ENCODE data around the gene ARFGAP1. TPM values are rescaled to one million over a fixed set of nuclear protein-coding genes. Genes with fewer than 3 reads are reported as not detected.

ARFGAP1 gene
- total and polyA plus RNA-seq, 2 of the 8 experiments (the other 6 are each of a cell fraction or from before 2014, with no cell fraction given) = 93.7 to 100 TPM

DNA sequence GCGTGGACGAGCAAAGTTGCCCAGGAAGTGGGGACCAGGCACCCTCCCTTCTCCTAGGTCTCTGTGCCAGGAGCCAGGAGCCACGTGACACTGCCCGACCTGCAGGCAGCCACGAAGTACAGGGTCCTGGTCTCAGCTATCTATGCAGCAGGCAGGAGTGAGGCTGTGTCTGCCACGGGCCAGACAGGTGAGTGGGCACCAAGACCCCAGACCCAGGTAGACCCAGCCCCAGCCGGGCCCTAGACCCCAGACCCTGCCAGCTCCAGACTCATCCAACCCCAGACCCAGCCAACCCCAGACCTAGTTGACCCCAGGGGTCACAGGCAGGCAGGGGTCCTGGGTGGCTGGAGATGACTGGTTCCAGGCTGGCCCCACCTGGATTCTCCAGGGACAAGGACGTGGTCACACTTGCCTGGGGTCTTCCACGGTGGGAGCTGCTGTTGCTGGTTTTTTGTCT, 41.4 kb downstream of the ARFGAP1 start:
- no peaks in the 10 kb centered on the region for H3K79me1 ChIP-seq (ENCODE audit: low read depth, low read length)
- no peak overlapping the region for H3K56ac ChIP-seq (replicated peaks; ENCODE audit: insufficient read length, low read depth, low read length)
- H4K20me1 ChIP-seq (replicated peaks in 1 of 2; ENCODE audit: control insufficient read depth in 1 of 2, insufficient read depth in 2 of 2, low read length in 2 of 2) = no peaks in the 10 kb centered on the region
- H3K14ac ChIP-seq (ENCODE audit: insufficient read length) = no peak overlapping the region
- DNase-seq (ENCODE audit: low read depth in 1 of 2, low spot score in 2 of 2) (no peak), FAIRE-seq (no peak)
- H3K9ac ChIP-seq (replicated peaks in 1 of 4; ENCODE audit: extremely low read depth in 1 of 4, low read depth in 3 of 4, low read length in 3 of 4) = no peak overlapping the region
- H3K18ac ChIP-seq (ENCODE audit: extremely low read depth, low read length) = no peak overlapping the region
- H2BK12ac ChIP-seq (ENCODE audit: low read depth, low read length) = peak overlapping the region; percentile 50; the same call in 1 of the 2 replicates
- no peak overlapping the region for H3K4me2 ChIP-seq (ENCODE audit: insufficient read depth in 1 of 2, low read depth in 2 of 2, low read length in 2 of 2)
- WGBS, 2 experiments (ENCODE audit: extremely low coverage in 1 of 2, insufficient coverage in 1 of 2, insufficient read length in 1 of 2, insufficient replicate concordance in 2 of 2, low coverage in 1 of 2, low lambda C conversion rate in 2 of 2, missing lambda C conversion rate in 1 of 2) = 92% methylated on average over 9 of the region's 9 CpGs; no CpG with 5 or more reads in 1 of the 2 experiments
- H2AFZ ChIP-seq (ENCODE audit: low read length) = no peak overlapping the region
- no peaks in the 10 kb centered on the region for H3K79me2 ChIP-seq (ENCODE audit: control insufficient read depth in 1 of 2, insufficient read depth in 2 of 2, low read length in 2 of 2)
- H2BK15ac ChIP-seq (ENCODE audit: low read length) = no peak overlapping the region
- H4K91ac ChIP-seq (replicated peaks; ENCODE audit: insufficient read length, low read length) = no peak overlapping the region
- no peaks in the 10 kb centered on the region for H3K9me3 ChIP-seq (ENCODE audit: insufficient read depth in 2 of 2, low read depth in 1 of 2, low read length in 1 of 2)
- H3K36me3 ChIP-seq (ENCODE audit: control insufficient read depth in 2 of 4, insufficient read depth in 4 of 4, low read length in 3 of 4) = no peaks in the 10 kb centered on the region; a peak in 1 of 8 replicates
- no peak overlapping the region for H2BK20ac ChIP-seq (ENCODE audit: low read length)
- no peak overlapping the region for H2BK120ac ChIP-seq (replicated peaks; ENCODE audit: low read depth, low read length)
- H4K5ac ChIP-seq (ENCODE audit: insufficient read length, low read depth, low read length) = no peak overlapping the region
- no peak overlapping the region for H3K4me3 ChIP-seq (ENCODE audit: extremely low read depth in 1 of 4, insufficient read depth in 2 of 4, low read depth in 3 of 4, low read length in 4 of 4)
- H2AK5ac ChIP-seq (ENCODE audit: low read depth, low read length) = no peak overlapping the region
- no peak overlapping the region for H3K27ac ChIP-seq (ENCODE audit: low read depth, low read length)
- no peak overlapping the region for H2BK5ac ChIP-seq (ENCODE audit: low read depth, low read length)
- no peak overlapping the region for H4K8ac ChIP-seq (ENCODE audit: extremely low read depth, insufficient read depth, low read length)
- ChIA-PET POLR2A (ENCODE audit: partially characterized antibody) (interaction anchor here (0.7 kb wide), 1 partner anchor 151 kb away, joined by 3 read pairs; no protein-coding TSS in a partner anchor), CTCF (ENCODE audit: partially characterized antibody) (interaction anchor here (0.8 to 2.2 kb wide), 6 partner anchors 16 to 86 kb away, joined by 3 to 24 read pairs (median 4); no protein-coding TSS in a partner anchor)
- H3K4me1 ChIP-seq (replicated peaks in 1 of 4; ENCODE audit: control insufficient read depth in 3 of 4, insufficient read depth in 4 of 4, low read length in 3 of 4) = no peaks in the 10 kb centered on the region; a peak in 2 of 7 replicates
- H3K27me3 ChIP-seq (replicated peaks in 1 of 4; ENCODE audit: control insufficient read depth in 3 of 4, extremely low read depth in 1 of 4, insufficient read depth in 3 of 4, low read length in 3 of 4) = no peaks in the 10 kb centered on the region
- no peak overlapping the region for H3K4ac ChIP-seq (replicated peaks; ENCODE audit: insufficient read length, low read depth, low read length)
- H3K23me2 ChIP-seq (ENCODE audit: low read depth, low read length) = no peaks in the 10 kb centered on the region
- no peak overlapping the region for H3K23ac ChIP-seq (ENCODE audit: insufficient read length)
- TF ChIP-seq TAF1 (IDR thresholded peaks at IDR 0.05; ENCODE audit: low read depth, low read length) (no peak), GABPA (IDR thresholded peaks at IDR 0.05; ENCODE audit: borderline replicate concordance, insufficient read depth, low read length) (no peak), RAD21 (IDR thresholded peaks at IDR 0.05 in 1 of 2, conservative IDR thresholded peaks at IDR 0.05 in 1 of 2; ENCODE audit: low read depth in 2 of 2, low read length in 2 of 2) (no peak), NRF1 (IDR thresholded peaks at IDR 0.05; ENCODE audit: low read depth, low read length) (no peak), YY1 (IDR thresholded peaks at IDR 0.05; ENCODE audit: low read depth, low read length) (no peak), JUND (IDR thresholded peaks at IDR 0.05; ENCODE audit: low read length) (no peak), TCF12 (IDR thresholded peaks at IDR 0.05; ENCODE audit: low read depth, low read length) (no peak), EZH2 (IDR thresholded peaks at IDR 0.05; ENCODE audit: low read depth, low read length, severe bottlenecking) (no peak), MAFK (IDR thresholded peaks at IDR 0.05; ENCODE audit: low read depth, low read length) (no peak)
- TF ChIP-seq, protein P1, sequence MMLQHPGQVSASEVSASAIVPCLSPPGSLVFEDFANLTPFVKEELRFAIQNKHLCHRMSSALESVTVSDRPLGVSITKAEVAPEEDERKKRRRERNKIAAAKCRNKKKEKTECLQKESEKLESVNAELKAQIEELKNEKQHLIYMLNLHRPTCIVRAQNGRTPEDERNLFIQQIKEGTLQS (IDR thresholded peaks at IDR 0.05; ENCODE audit: insufficient read depth, low read depth, low read length) = no peak
